Measurements from ENCODE around the gene PDCD11. TPM values are rescaled to one million over a fixed set of nuclear protein-coding genes. Genes with fewer than 3 reads are reported as not detected.
A peak's percentile ranks its signal among the peaks of the same experiment; 100 is the strongest.

Gene PDCD11
- total RNA-seq, 2 donors from 2014 or later, result 7.2 to 11.2 TPM

DNA sequence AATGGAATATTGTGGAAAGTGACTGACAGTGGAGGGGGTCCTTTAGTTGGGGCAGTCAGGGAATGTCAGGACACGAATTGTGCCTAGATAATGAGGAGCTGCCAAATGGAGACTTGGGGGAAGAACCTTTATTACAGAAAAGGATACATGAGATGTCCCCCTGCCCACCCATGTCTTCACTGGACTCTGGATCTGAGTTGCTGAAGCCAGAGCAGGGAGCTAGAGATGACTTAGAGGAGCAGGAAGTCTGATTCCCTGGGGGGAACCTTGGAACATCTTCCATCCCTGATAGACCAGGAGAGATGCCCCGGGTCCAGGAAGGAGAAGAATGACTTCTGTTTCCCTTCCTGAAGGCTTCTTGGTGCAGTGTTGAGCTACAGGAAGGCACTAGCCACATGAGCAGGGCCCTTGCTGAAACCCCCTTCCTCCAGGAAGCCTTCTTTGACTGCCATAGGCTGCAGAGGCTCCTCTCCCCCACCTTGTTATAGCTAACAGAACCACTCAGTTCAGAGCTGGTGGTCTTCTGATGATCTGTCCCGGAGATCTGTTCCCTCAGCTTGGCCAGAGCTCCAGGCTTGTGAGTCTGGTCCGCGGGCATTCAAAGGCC is 96.3 kb downstream of the PDCD11 start:
- Histone ChIP-seq H3K27ac (peak overlapping the region in 1 of 2 donors; percentile 4), H3K9me3 (no peaks in the 10 kb centered on the region), H3K36me3 (no peaks in the 10 kb centered on the region), H3K4me1 (peaks cover 0 to 27% of the 10 kb centered on the region in 2 donors), H3K4me3 (peak overlapping the region in 1 of 2 donors; percentile 61), H3K27me3 (no peaks in the 10 kb centered on the region)
- DNase-seq (ENCODE audit: low spot score), result no peak
- TF ChIP-seq, protein P1, sequence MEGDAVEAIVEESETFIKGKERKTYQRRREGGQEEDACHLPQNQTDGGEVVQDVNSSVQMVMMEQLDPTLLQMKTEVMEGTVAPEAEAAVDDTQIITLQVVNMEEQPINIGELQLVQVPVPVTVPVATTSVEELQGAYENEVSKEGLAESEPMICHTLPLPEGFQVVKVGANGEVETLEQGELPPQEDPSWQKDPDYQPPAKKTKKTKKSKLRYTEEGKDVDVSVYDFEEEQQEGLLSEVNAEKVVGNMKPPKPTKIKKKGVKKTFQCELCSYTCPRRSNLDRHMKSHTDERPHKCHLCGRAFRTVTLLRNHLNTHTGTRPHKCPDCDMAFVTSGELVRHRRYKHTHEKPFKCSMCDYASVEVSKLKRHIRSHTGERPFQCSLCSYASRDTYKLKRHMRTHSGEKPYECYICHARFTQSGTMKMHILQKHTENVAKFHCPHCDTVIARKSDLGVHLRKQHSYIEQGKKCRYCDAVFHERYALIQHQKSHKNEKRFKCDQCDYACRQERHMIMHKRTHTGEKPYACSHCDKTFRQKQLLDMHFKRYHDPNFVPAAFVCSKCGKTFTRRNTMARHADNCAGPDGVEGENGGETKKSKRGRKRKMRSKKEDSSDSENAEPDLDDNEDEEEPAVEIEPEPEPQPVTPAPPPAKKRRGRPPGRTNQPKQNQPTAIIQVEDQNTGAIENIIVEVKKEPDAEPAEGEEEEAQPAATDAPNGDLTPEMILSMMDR (IDR thresholded peaks at IDR 0.05), result no peak

DNA sequence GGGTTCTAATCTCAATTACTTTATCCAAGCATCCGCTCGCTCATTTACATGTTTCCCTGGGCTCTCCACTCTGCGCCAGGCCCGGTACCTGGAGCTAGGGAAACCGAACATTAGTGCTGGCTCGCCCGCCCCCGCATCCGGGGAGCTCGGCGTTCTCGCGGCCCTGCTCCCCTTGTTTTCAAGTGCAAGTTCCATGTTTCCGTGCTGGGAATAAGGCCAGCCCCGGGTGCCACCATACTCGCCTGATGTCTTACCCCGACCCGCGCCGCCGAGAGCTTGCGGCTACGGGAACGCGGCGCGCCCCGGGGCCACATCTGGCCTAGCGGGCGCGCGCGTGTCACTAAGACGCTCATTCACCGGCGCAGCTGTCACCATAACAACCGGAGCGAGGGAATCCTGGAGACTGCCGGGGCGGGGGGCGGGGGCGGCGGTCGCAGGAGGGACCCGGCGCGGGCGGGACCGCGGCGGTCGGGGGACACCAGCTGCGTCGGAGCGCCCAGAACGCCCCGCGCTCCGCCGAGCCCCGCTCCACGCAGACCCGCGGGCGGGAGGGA is 97.0 kb downstream of the PDCD11 start, which contains the start of gene NEURL1:
NEURL1 (plus strand) TSS at position 344 of the 554 bp plus-strand sequence. CDS start 683 bp downstream, outside the sequence.
- Histone ChIP-seq H3K9me3 (no peaks in the 10 kb centered on the region), H3K27me3 (no peaks in the 10 kb centered on the region), H3K4me1 (peaks cover 0 to 27% of the 10 kb centered on the region in 2 donors), H3K4me3 (peak within 1 kb of the TSS; percentile 40 to 61), H3K27ac (peak within 1 kb of the TSS in 1 of 2 donors; percentile 4), H3K36me3 (no peaks in the 10 kb centered on the region)
- TF ChIP-seq, protein P1 (IDR thresholded peaks at IDR 0.05), result no peak
- no peak for DNase-seq (ENCODE audit: low spot score)

DNA sequence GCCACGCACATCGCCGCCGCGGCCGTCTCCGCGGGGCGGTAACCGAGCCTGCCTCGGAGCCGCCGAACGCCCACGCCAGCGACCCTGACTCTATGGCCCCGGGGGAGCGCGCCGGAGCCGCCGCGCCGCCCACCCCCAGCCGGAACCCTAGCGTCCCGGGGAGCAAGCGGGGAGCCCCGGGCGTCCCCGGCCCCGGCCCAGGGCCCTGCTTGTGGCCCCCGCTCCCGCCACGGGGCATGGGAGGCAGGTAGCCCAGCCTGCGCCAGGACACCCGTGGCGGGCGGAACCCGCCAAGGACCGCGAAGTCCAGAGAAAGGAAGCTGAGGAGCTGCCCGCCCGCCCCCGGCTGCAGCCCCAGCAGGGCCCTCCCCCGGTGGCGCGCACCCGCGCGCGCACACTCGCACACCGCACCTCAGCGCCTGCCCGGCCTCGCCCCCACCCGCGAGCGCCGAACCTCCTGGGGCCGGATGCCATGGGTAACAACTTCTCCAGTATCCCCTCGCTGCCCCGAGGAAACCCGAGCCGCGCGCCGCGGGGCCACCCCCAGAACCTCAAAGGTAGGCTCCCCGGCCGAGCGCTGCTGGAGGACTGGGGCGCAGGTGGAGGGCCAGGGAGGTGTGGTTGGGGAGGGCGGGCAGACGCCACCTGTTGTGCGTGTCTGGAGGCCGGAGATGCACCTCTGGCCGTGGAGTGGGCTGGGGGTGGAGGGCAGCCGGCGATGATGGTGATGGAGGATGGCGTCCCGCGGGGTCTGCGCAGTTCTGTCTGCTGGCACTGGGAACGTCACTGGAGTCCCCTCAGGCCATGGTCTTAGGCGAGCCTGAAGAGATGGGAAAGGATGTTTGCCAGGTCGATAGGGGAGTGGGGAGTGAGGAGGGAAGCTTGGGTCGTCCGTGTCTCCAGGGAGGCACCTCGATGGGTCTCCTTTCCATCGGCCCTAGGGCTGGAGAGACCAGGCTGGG is 97.8 kb downstream of the PDCD11 start:
- H3K4me3 ChIP-seq, result peak overlapping the region; percentile 40 to 61
- no peak overlapping the region for H3K27ac ChIP-seq
- H3K27me3 ChIP-seq, result no peaks in the 10 kb centered on the region
- DNase-seq (ENCODE audit: low spot score), result no peak
- peaks cover 0 to 27% of the 10 kb centered on the region in 2 donors for H3K4me1 ChIP-seq
- H3K9me3 ChIP-seq, result no peaks in the 10 kb centered on the region
- TF ChIP-seq, protein P1 (IDR thresholded peaks at IDR 0.05), result no peak
- no peaks in the 10 kb centered on the region for H3K36me3 ChIP-seq

DNA sequence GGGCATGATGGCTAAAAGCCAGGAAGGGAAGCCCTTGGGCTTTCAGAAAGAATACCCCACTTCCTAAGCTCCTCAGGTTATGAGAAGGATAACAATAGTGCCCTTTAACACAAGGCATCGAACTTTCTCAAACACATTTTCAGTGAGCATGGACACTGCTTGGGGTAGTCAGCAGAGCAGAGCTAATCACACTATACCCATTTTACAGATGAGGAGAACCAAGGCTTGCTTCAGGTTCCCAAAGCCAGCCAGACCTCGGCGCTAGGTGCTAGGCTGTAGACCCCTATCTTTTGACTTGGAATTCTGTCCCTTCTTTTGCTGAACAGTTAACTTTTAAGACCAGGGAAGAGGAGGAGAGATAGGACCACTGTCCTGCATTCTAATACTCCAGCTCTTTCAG is 98.9 kb downstream of the PDCD11 start:
- no peaks in the 10 kb centered on the region for H3K36me3 ChIP-seq
- peaks cover 0 to 27% of the 10 kb centered on the region in 2 donors for H3K4me1 ChIP-seq
- H3K27me3 ChIP-seq, result no peaks in the 10 kb centered on the region
- H3K4me3 ChIP-seq, result no peak overlapping the region
- no peak for DNase-seq (ENCODE audit: low spot score)
- TF ChIP-seq, protein P1 (IDR thresholded peaks at IDR 0.05), result no peak
- no peaks in the 10 kb centered on the region for H3K9me3 ChIP-seq
- H3K27ac ChIP-seq, result no peak overlapping the region

MicroRNA genes within 50 kb of the gene (microRNA counts, 767-probe panel; counts per million panel counts)
- 0 to 1,434 counts per million in 2 donors for microRNA hsa-miR-1307-3p

Small RNA genes lying within 50 kb of the gene (microRNA-seq; reads per million reads assigned to microRNA genes)
- gene MIR1307 (ENCODE audit: borderline number of aligned reads in 2 of 2, borderline replicate concordance in 1 of 2), result 825 to 1,661 reads per million in 2 donors

Other genes with a start within 250 kb of the PDCD11 start
- 10 to 100 TPM; 28.5 to 32.7 TPM for gene NT5C2, start 203.4 kb upstream of the PDCD11 start, total RNA-seq
- not detected for gene RPEL1, start 150.7 kb upstream of the PDCD11 start, total RNA-seq
- gene INA, start 119.5 kb upstream of the PDCD11 start, total RNA-seq, result not detected
- gene PCGF6, start 45.5 kb upstream of the PDCD11 start, total RNA-seq, result 10 to 100 TPM in 1 of 2 donors, 1 to 10 TPM in 1; 4.5 to 10.4 TPM
- gene TAF5, start 28.6 kb upstream of the PDCD11 start, total RNA-seq, result 1 to 10 TPM; 2.0 to 2.2 TPM
- gene ATP5MK, start 151 bp upstream of the PDCD11 start, total RNA-seq, result 1,000 to 10,000 TPM in 1 of 2 donors, 100 to 1,000 TPM in 1; 554 to 1,203 TPM
- 10 to 100 TPM; 23.8 to 57.7 TPM for gene CALHM2, start 55.7 kb downstream of the PDCD11 start, total RNA-seq
- not detected for gene CALHM1, start 62.3 kb downstream of the PDCD11 start, total RNA-seq
- gene CALHM3, start 82.6 kb downstream of the PDCD11 start, total RNA-seq, result not detected
- gene NEURL1, start 97.1 kb downstream of the PDCD11 start, total RNA-seq, result under 1 TPM in 1 of 2 donors, not detected in 1; 0.12 TPM

Measured in right atrium auricular region (tissue), 2 donors.